22Rv1 (cell line): ENCODE data around the gene CEP152.

ENCODE experiments used
- ZFX ChIP-seq: fragments of 450-650 bp; IDR thresholded peaks from 2 replicates; pipeline ENCODE4 v1.6.1; 2017; ENCODE audit warnings: antibody characterized with exemption, borderline replicate concordance
- TF ChIP-seq, protein P1 (sequence below): fragments of 450-650 bp; IDR thresholded peaks from 2 replicates; pipeline ENCODE4 v1.5.1; 2017; ENCODE audit warnings: mild to moderate bottlenecking

DNA sequence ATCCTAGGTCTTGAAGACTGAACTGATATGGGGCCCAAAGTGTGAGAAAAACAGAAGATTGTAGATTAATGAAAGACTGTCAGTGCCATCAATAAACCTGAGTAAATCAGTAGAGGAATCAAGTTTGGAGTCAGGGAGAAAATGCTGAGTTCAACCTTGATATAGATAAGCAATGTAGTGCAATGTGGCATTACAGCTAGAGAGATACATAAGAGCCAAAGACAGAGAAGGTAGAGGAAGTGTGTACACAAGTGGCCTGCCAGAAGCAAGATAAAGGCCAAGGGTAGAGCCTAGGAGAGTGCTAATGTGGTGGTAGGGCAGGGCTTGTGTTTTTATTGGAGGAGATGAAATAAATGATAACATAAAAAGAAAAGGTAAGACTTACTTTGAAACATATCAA, 41.1 kb upstream of the CEP152 start:
- TF ChIP-seq, protein P1, sequence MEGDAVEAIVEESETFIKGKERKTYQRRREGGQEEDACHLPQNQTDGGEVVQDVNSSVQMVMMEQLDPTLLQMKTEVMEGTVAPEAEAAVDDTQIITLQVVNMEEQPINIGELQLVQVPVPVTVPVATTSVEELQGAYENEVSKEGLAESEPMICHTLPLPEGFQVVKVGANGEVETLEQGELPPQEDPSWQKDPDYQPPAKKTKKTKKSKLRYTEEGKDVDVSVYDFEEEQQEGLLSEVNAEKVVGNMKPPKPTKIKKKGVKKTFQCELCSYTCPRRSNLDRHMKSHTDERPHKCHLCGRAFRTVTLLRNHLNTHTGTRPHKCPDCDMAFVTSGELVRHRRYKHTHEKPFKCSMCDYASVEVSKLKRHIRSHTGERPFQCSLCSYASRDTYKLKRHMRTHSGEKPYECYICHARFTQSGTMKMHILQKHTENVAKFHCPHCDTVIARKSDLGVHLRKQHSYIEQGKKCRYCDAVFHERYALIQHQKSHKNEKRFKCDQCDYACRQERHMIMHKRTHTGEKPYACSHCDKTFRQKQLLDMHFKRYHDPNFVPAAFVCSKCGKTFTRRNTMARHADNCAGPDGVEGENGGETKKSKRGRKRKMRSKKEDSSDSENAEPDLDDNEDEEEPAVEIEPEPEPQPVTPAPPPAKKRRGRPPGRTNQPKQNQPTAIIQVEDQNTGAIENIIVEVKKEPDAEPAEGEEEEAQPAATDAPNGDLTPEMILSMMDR = no peak
- TF ChIP-seq ZFX = no peak
